GM13977 (cell line): Measurements from ENCODE around the gene OR52E1.

ENCODE experiments used
- DNase-seq: peaks from one replicate; pipeline ENCODE4 v3.0.0; 2012; ENCODE audit warnings: low spot score
- in situ Hi-C: fragments of 300-500 bp; cut with MboI; formaldehyde crosslinking; loops from one replicate; pipeline ENCODE4 v1.12.0; 2022; ENCODE audit warnings: low sequenced_read_pairs, low pct_unique_long_range_greater_than_20kb, mixed read lengths, inconsistent platforms; ENCODE audit not compliant: unreplicated experiment
- TF ChIP-seq, protein P1 (sequence below): IDR thresholded peaks from 2 replicates; pipeline ENCODE4 v1.5.1; 2012; ENCODE audit warnings: mild to moderate bottlenecking, control low read depth; ENCODE audit not compliant: insufficient read depth; ENCODE audit errors: extremely low read depth, missing control alignments

Gene OR52E1

GRCh38 chr11:5069272-5069671, at the start of gene OR52E1:
TSS of gene OR52E1 (plus strand) at chr11:5069572.
- DNase-seq, result no peak
- TF ChIP-seq, protein P1, sequence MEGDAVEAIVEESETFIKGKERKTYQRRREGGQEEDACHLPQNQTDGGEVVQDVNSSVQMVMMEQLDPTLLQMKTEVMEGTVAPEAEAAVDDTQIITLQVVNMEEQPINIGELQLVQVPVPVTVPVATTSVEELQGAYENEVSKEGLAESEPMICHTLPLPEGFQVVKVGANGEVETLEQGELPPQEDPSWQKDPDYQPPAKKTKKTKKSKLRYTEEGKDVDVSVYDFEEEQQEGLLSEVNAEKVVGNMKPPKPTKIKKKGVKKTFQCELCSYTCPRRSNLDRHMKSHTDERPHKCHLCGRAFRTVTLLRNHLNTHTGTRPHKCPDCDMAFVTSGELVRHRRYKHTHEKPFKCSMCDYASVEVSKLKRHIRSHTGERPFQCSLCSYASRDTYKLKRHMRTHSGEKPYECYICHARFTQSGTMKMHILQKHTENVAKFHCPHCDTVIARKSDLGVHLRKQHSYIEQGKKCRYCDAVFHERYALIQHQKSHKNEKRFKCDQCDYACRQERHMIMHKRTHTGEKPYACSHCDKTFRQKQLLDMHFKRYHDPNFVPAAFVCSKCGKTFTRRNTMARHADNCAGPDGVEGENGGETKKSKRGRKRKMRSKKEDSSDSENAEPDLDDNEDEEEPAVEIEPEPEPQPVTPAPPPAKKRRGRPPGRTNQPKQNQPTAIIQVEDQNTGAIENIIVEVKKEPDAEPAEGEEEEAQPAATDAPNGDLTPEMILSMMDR, result no peak
- in situ Hi-C loops, result no loop called here

DNA sequence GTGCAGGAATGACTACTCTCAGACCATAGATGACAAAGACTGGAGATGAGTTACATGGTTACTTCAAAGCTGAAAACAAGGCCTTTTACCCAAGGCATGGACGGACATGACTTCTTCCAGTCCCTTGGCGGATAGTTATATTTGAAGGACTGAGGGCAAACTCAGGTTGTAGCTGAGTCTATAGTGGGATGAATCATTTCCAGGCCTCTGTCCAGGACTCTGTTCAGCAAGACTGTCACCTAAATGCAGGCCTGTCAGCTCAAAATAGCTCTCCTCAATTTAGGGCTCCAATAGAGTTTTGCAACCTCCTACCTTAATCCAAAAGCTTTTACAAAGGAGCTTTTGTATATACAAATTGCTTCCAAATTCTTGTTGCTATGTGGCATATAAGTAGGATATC, 47.4 kb upstream of the OR52E1 start:
- DNase-seq, result no peak
- TF ChIP-seq, protein P1, result no peak
- in situ Hi-C loops, result no loop called here

GRCh38 chr11:5036669-5037068, 32.7 kb upstream of the OR52E1 start:
- TF ChIP-seq, protein P1, result no peak
- in situ Hi-C loops, result no loop called here
- DNase-seq, result no peak

DNA sequence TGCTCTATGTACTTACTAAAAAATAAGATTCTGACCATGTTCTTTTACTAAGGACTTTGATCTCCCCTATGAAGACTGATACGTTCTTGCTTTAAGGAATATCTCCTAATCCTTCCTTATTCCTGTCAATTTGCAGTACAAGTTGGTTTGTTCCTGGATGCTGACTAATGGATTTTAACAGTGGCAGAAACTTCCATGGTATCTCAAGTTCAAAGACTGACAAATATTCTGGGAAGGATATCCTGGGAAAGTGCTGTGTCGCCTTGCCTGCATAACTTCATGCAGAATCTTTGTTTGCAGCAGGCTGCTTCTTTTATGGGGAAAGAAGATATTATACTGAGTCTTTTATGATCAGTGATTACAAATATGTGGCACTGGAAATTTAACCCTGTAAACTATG, 31.4 kb upstream of the OR52E1 start:
- no peak for DNase-seq
- TF ChIP-seq, protein P1, result no peak
- in situ Hi-C loops, result no loop called here

DNA sequence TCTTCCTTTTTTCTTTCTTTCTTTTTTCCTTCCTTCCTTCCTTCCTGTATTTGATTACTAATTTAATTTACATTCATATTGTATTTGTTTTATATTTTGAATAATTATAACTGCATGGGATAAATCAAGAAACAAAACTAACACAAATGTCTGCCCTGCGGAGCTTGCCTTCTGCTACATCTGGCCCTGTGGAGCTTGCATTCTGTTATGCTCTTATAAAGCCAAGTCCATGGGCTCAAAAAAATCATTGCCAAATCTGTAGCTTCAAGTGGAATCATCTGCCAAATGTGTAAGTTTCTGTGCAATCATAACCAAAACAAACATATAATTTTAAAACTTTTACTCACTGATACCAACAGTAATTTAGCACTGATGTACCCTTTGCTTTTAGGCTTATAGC, 31.0 kb upstream of the OR52E1 start:
- in situ Hi-C loops, result no loop called here
- DNase-seq, result no peak

DNA sequence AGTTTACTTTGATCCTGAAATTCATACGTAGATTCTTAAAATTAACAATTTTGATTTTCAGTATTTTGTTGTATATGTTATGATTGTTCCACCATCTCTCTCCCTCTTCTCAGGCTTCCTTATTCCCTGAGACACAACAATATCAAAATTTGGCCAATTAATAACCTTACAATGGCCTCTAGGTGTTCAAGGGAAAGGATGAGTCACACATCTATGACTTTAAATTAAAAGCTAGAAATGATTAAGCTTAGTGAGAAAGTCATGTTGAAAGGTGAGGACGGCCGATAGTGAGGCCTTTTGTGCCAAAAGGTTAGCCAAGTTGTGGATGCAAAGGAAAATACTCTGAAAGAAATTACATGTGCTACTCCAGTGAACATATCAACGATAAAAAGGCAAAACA, 28.5 kb upstream of the OR52E1 start:
- TF ChIP-seq, protein P1, result no peak
- in situ Hi-C loops, result no loop called here

More for the DNA sequence above, 31.0 kb upstream of the OR52E1 start:
- TF ChIP-seq, protein P1, result no peak

GRCh38 chr11:5042091-5042490, 27.3 kb upstream of the OR52E1 start:
- TF ChIP-seq, protein P1, result no peak
- DNase-seq, result no peak
- in situ Hi-C loops, result no loop called here

More for the DNA sequence above, 28.5 kb upstream of the OR52E1 start:
- DNase-seq, result no peak
